ENCODE data around the gene COBLL1.

The COBLL1 gene

GRCh38 chr2:164705412-164706167 lies 136.0 kb downstream of the COBLL1 start:
- Histone ChIP-seq H3K27ac (no peak overlapping the region), H3K36me3 (no peaks in the 10 kb centered on the region; the same call in 1 of the 2 replicates), H3K9me3 (ENCODE audit: severe bottlenecking) (no peaks in the 10 kb centered on the region), H3K4me3 (ENCODE audit: low read depth, low read length) (no peak overlapping the region), H3K27me3 (ENCODE audit: insufficient read depth, low read depth, severe bottlenecking) (no peaks in the 10 kb centered on the region)
- DNase-seq: no peak
- no peak for TF ChIP-seq CTCF (IDR thresholded peaks at IDR 0.05; ENCODE audit: low read depth, low read length)

GRCh38 chr2:164703915-164704706 lies 137.5 kb downstream of the COBLL1 start:
- H3K27ac ChIP-seq: no peak overlapping the region
- H3K36me3 ChIP-seq: no peaks in the 10 kb centered on the region; the same call in none of the 2 replicates

GRCh38 chr2:164701565-164701964 lies 140.1 kb downstream of the COBLL1 start:
- Histone ChIP-seq H3K9me3 (ENCODE audit: severe bottlenecking) (no peaks in the 10 kb centered on the region), H3K36me3 (peaks cover 2% of the 10 kb centered on the region), H3K4me3 (ENCODE audit: low read depth, low read length) (no peak overlapping the region), H3K27ac (no peak overlapping the region), H3K27me3 (ENCODE audit: insufficient read depth, low read depth, severe bottlenecking) (no peaks in the 10 kb centered on the region)
- no peak for TF ChIP-seq CTCF (IDR thresholded peaks at IDR 0.05; ENCODE audit: low read depth, low read length)
- DNase-seq: no peak

More at GRCh38 chr2:164703915-164704706, 137.5 kb downstream of the COBLL1 start:
- Histone ChIP-seq H3K9me3 (ENCODE audit: severe bottlenecking) (no peaks in the 10 kb centered on the region), H3K4me3 (ENCODE audit: low read depth, low read length) (no peak overlapping the region), H3K27me3 (ENCODE audit: insufficient read depth, low read depth, severe bottlenecking) (no peaks in the 10 kb centered on the region)
- no peak for DNase-seq
- TF ChIP-seq CTCF (IDR thresholded peaks at IDR 0.05; ENCODE audit: low read depth, low read length): no peak

DNA sequence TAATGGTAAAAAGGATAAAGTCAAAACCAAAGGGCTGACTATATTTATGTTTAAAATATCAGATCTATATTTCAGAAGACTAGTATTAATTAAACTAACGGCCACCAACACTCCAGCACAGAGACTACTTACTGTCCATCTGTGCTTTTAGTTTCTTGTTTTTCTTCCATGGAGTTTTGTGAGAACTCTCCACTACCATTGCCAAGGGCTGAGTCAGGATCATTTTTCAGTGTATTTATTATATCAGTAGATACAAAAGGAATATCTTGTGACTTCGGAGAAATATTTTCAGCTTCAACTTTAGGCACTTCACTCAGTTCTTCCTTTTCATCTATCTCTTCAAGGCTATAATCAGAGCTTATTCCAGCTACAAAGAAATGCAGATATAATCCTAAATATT lies 141.2 kb downstream of the COBLL1 start:
- H3K9me3 ChIP-seq (ENCODE audit: severe bottlenecking): no peaks in the 10 kb centered on the region
- H3K27me3 ChIP-seq (ENCODE audit: insufficient read depth, low read depth, severe bottlenecking): no peaks in the 10 kb centered on the region
- no peak for TF ChIP-seq CTCF (IDR thresholded peaks at IDR 0.05; ENCODE audit: low read depth, low read length)
- DNase-seq: no peak
- H3K36me3 ChIP-seq: peaks cover 2% of the 10 kb centered on the region
- H3K4me3 ChIP-seq (ENCODE audit: low read depth, low read length): no peak overlapping the region
- no peak overlapping the region for H3K27ac ChIP-seq

GRCh38 chr2:164697688-164698461 lies 143.7 kb downstream of the COBLL1 start:
- TF ChIP-seq CTCF (IDR thresholded peaks at IDR 0.05; ENCODE audit: low read depth, low read length): 0 out of 2 replicates have a peak, but pooled peaks have one; percentile 19
- no peaks in the 10 kb centered on the region for H3K27me3 ChIP-seq (ENCODE audit: insufficient read depth, low read depth, severe bottlenecking)
- no peak overlapping the region for H3K27ac ChIP-seq
- no peak overlapping the region for H3K4me3 ChIP-seq (ENCODE audit: low read depth, low read length)
- no peaks in the 10 kb centered on the region for H3K9me3 ChIP-seq (ENCODE audit: severe bottlenecking)
- H3K36me3 ChIP-seq: peaks cover 5% of the 10 kb centered on the region
- no peak for DNase-seq
